ENCODE measurements around the gene SHMT1.
A peak's percentile ranks its signal among the peaks of the same experiment; 100 is the strongest.
"Not testable (repeated sequence)": the region's sequence is repeated elsewhere in the genome, so short reads cannot be mapped to it uniquely, and the experiment has no call there.

The SHMT1 gene

GRCh38 chr17:18363101-18364049, at the start of gene SHMT1:
SHMT1 (minus strand) TSS chr17:18363550; CDS start chr17:18355981, 7,569 bp downstream.
- Histone ChIP-seq H3K27me3 (ENCODE audit: control insufficient read depth, insufficient read depth, low read length) (no peaks in the 10 kb centered on the region), H3K36me3 (ENCODE audit: control insufficient read depth, low read depth, low read length) (peaks cover 11% of the 10 kb centered on the region), H3K9ac (ENCODE audit: low read length) (peak within 1 kb of the TSS; percentile 73), H3K27ac (ENCODE audit: low read length) (no peak within 1 kb of the TSS), H3K4me3 (ENCODE audit: low read length) (peak within 1 kb of the TSS; percentile 99), H3K9me3 (ENCODE audit: control insufficient read depth, low read depth, low read length) (no peaks in the 10 kb centered on the region), H3K4me1 (ENCODE audit: control insufficient read depth, low read depth, low read length) (no peaks in the 10 kb centered on the region)

GRCh38 chr17:18412001-18412538, 48.7 kb upstream of the SHMT1 start:
- Histone ChIP-seq H3K9ac (ENCODE audit: low read length) (peak overlapping the region; percentile 77), H3K27ac (ENCODE audit: low read length) (peak overlapping the region; percentile 78)
- H3K27me3 ChIP-seq (ENCODE audit: control insufficient read depth, insufficient read depth, low read length): not testable (repeated sequence)

GRCh38 chr17:18411377-18411864, 48.1 kb upstream of the SHMT1 start:
- H3K4me1 ChIP-seq (ENCODE audit: control insufficient read depth, low read depth, low read length); H3K9me3 ChIP-seq (ENCODE audit: control insufficient read depth, low read depth, low read length); H3K27me3 ChIP-seq (ENCODE audit: control insufficient read depth, insufficient read depth, low read length); H3K36me3 ChIP-seq (ENCODE audit: control insufficient read depth, low read depth, low read length): not testable (repeated sequence)
- H3K4me3 ChIP-seq (ENCODE audit: low read length): peak overlapping the region; percentile 72
- peak overlapping the region; percentile 78 for H3K27ac ChIP-seq (ENCODE audit: low read length)
- peak overlapping the region; percentile 77 for H3K9ac ChIP-seq (ENCODE audit: low read length)

More at GRCh38 chr17:18412001-18412538, 48.7 kb upstream of the SHMT1 start:
- peak overlapping the region; percentile 72 for H3K4me3 ChIP-seq (ENCODE audit: low read length)
- H3K4me1 ChIP-seq (ENCODE audit: control insufficient read depth, low read depth, low read length); H3K36me3 ChIP-seq (ENCODE audit: control insufficient read depth, low read depth, low read length); H3K9me3 ChIP-seq (ENCODE audit: control insufficient read depth, low read depth, low read length): not testable (repeated sequence)

- H3K27ac ChIP-seq (ENCODE audit: low read length): not testable (repeated sequence)
Measured at GRCh38 chr17:18410736-18411135, 47.4 kb upstream of the SHMT1 start.

GRCh38 chr17:18409321-18409720, 46.0 kb upstream of the SHMT1 start:
- not testable (repeated sequence) for H3K4me3 ChIP-seq (ENCODE audit: low read length); H3K27ac ChIP-seq (ENCODE audit: low read length)

More at GRCh38 chr17:18410736-18411135, 47.4 kb upstream of the SHMT1 start:
- not testable (repeated sequence) for H3K4me1 ChIP-seq (ENCODE audit: control insufficient read depth, low read depth, low read length); H3K36me3 ChIP-seq (ENCODE audit: control insufficient read depth, low read depth, low read length); H3K9me3 ChIP-seq (ENCODE audit: control insufficient read depth, low read depth, low read length); H3K27me3 ChIP-seq (ENCODE audit: control insufficient read depth, insufficient read depth, low read length)
- peak overlapping the region; percentile 77 for H3K9ac ChIP-seq (ENCODE audit: low read length)
- H3K4me3 ChIP-seq (ENCODE audit: low read length): peak overlapping the region; percentile 72

GRCh38 chr17:18408906-18409305, 45.6 kb upstream of the SHMT1 start:
- H3K27me3 ChIP-seq (ENCODE audit: control insufficient read depth, insufficient read depth, low read length); H3K9ac ChIP-seq (ENCODE audit: low read length); H3K4me3 ChIP-seq (ENCODE audit: low read length); H3K9me3 ChIP-seq (ENCODE audit: control insufficient read depth, low read depth, low read length); H3K36me3 ChIP-seq (ENCODE audit: control insufficient read depth, low read depth, low read length); H3K4me1 ChIP-seq (ENCODE audit: control insufficient read depth, low read depth, low read length); H3K27ac ChIP-seq (ENCODE audit: low read length): not testable (repeated sequence)

More at GRCh38 chr17:18409321-18409720, 46.0 kb upstream of the SHMT1 start:
- not testable (repeated sequence) for H3K4me1 ChIP-seq (ENCODE audit: control insufficient read depth, low read depth, low read length); H3K36me3 ChIP-seq (ENCODE audit: control insufficient read depth, low read depth, low read length); H3K9ac ChIP-seq (ENCODE audit: low read length); H3K9me3 ChIP-seq (ENCODE audit: control insufficient read depth, low read depth, low read length); H3K27me3 ChIP-seq (ENCODE audit: control insufficient read depth, insufficient read depth, low read length)

- not testable (repeated sequence) for H3K4me3 ChIP-seq (ENCODE audit: low read length); H3K27ac ChIP-seq (ENCODE audit: low read length); H3K9me3 ChIP-seq (ENCODE audit: control insufficient read depth, low read depth, low read length)
Measured at GRCh38 chr17:18403604-18404003, 40.3 kb upstream of the SHMT1 start.

GRCh38 chr17:18403166-18403565, 39.8 kb upstream of the SHMT1 start:
- H3K27ac ChIP-seq (ENCODE audit: low read length); H3K4me3 ChIP-seq (ENCODE audit: low read length); H3K36me3 ChIP-seq (ENCODE audit: control insufficient read depth, low read depth, low read length); H3K9ac ChIP-seq (ENCODE audit: low read length); H3K9me3 ChIP-seq (ENCODE audit: control insufficient read depth, low read depth, low read length); H3K4me1 ChIP-seq (ENCODE audit: control insufficient read depth, low read depth, low read length); H3K27me3 ChIP-seq (ENCODE audit: control insufficient read depth, insufficient read depth, low read length): not testable (repeated sequence)

More at GRCh38 chr17:18403604-18404003, 40.3 kb upstream of the SHMT1 start:
- not testable (repeated sequence) for H3K36me3 ChIP-seq (ENCODE audit: control insufficient read depth, low read depth, low read length); H3K4me1 ChIP-seq (ENCODE audit: control insufficient read depth, low read depth, low read length); H3K27me3 ChIP-seq (ENCODE audit: control insufficient read depth, insufficient read depth, low read length); H3K9ac ChIP-seq (ENCODE audit: low read length)

- not testable (repeated sequence) for H3K36me3 ChIP-seq (ENCODE audit: control insufficient read depth, low read depth, low read length); H3K27me3 ChIP-seq (ENCODE audit: control insufficient read depth, insufficient read depth, low read length); H3K27ac ChIP-seq (ENCODE audit: low read length); H3K4me3 ChIP-seq (ENCODE audit: low read length); H3K9ac ChIP-seq (ENCODE audit: low read length); H3K4me1 ChIP-seq (ENCODE audit: control insufficient read depth, low read depth, low read length); H3K9me3 ChIP-seq (ENCODE audit: control insufficient read depth, low read depth, low read length)
Measured at GRCh38 chr17:18401872-18402590, 38.7 kb upstream of the SHMT1 start.

- not testable (repeated sequence) for H3K4me3 ChIP-seq (ENCODE audit: low read length); H3K27ac ChIP-seq (ENCODE audit: low read length); H3K9me3 ChIP-seq (ENCODE audit: control insufficient read depth, low read depth, low read length); H3K36me3 ChIP-seq (ENCODE audit: control insufficient read depth, low read depth, low read length); H3K4me1 ChIP-seq (ENCODE audit: control insufficient read depth, low read depth, low read length); H3K9ac ChIP-seq (ENCODE audit: low read length); H3K27me3 ChIP-seq (ENCODE audit: control insufficient read depth, insufficient read depth, low read length)
Measured at GRCh38 chr17:18388728-18389127, 25.4 kb upstream of the SHMT1 start.

- H3K9ac ChIP-seq (ENCODE audit: low read length); H3K36me3 ChIP-seq (ENCODE audit: control insufficient read depth, low read depth, low read length); H3K9me3 ChIP-seq (ENCODE audit: control insufficient read depth, low read depth, low read length); H3K27ac ChIP-seq (ENCODE audit: low read length); H3K4me3 ChIP-seq (ENCODE audit: low read length); H3K27me3 ChIP-seq (ENCODE audit: control insufficient read depth, insufficient read depth, low read length); H3K4me1 ChIP-seq (ENCODE audit: control insufficient read depth, low read depth, low read length): not testable (repeated sequence)
Measured at GRCh38 chr17:18388266-18388665, 24.9 kb upstream of the SHMT1 start.

Measured in iPS-18a (cell line).